SKM-1 (cell line): ENCODE measurements around the gene GLIPR1.
"Not testable (repeated sequence)": the region's sequence is repeated elsewhere in the genome, so short reads cannot be mapped to it uniquely, and the experiment has no call there.

Experiments
- DNase-seq: peaks from one replicate; lab custom pipeline; 2025; ENCODE audit not compliant: unreplicated experiment; lab: John Stamatoyannopoulos, UW

GLIPR1 gene

DNA sequence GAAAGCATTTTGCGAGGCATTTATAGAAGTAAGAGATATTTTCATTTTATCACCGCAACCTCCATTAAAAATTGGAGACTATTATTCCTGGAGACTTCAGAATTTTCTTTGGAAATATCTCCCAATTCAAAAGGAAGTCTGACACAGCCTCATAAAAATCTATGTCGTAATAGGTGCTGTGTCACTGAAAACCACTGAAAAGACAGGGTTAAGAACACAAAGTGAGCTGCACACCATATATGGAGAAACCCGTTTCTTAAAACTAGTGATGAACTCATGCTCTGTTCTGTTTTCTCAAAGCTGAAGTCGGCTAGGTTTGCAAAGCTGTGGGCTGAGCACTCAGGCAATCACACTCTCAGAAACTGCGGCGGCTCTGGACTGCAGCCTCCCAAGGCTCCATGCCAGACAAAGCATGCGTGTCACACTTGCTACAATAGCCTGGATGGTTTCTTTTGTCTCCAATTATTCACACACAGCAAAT, at the start of gene GLIPR1:
Gene GLIPR1 (plus strand): TSS at position 287 of the 481 bp plus-strand sequence. CDS start 126 bp downstream, at position 413.
- DNase-seq: peak; percentile 62

DNA sequence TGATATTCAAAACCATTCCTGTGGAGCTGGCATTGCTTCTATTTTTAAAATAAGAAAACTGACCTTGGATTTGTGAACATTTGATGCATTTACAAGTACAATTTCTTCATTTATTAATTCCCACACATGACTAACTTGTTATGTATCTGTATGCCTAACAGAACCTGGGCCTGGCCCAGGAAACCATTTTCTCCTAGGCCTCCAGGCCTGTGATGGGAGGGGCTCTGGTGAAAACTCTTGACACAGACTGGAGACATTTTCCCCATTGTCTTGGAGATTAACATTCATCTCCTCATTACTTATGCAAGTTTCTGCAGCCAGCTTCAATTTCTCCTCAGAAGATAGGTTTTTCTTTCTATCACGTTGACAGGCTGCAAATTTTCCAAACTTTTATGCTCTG, 47.6 kb upstream of the GLIPR1 start:
- DNase-seq: no peak

- DNase-seq: no peak
Observed at GRCh38 chr12:75437564-75437963, 43.0 kb upstream of the GLIPR1 start.

- no peak for DNase-seq
Observed at GRCh38 chr12:75438059-75438754, 42.3 kb upstream of the GLIPR1 start.

GRCh38 chr12:75439048-75439447, 41.5 kb upstream of the GLIPR1 start:
- DNase-seq: no peak

- no peak for DNase-seq
Observed at GRCh38 chr12:75439930-75440329, 40.6 kb upstream of the GLIPR1 start.

- DNase-seq: not testable (repeated sequence)
Observed at GRCh38 chr12:75441687-75442449, 38.7 kb upstream of the GLIPR1 start.

DNA sequence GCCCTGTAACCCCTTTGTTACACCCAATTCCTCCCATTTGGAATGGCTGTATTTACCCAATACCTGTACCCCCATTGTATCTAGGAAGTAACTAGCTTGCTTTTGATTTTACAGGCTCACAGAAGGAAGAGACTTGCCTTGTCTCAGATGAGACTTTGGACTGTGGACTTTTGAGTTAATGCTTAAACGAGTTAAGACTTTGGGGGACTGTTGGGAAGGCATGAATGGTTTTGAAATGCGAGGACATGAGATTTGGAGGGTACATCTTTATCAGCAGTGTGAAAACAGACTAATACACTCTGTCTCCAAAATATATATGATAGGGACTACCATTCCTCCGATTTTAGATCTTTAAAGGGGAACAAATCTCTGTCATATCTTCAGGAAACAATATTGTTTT, 38.1 kb upstream of the GLIPR1 start:
- not testable (repeated sequence) for DNase-seq

- no peak for DNase-seq
Observed at GRCh38 chr12:75443709-75444108, 36.8 kb upstream of the GLIPR1 start.

- DNase-seq: no peak
Observed at GRCh38 chr12:75444429-75445136, 36.0 kb upstream of the GLIPR1 start.

DNA sequence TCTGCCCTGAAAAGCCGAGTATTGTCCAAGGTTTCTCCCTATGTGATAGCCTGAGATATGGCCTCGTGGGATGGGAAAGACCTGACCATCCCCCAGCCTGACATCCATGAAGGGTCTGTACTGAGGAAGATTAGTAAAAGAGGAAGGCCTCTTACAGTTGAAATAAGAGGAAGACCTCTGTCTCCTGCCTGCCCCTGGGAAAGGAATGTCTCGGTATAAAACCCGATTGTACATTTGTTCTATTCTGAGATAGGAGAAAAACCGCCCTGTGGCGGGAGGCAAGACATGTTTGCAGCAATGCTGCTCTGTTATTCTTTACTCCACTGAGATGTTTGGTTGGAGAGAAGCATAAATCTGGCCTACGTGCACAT, 35.4 kb upstream of the GLIPR1 start:
- not testable (repeated sequence) for DNase-seq

DNA sequence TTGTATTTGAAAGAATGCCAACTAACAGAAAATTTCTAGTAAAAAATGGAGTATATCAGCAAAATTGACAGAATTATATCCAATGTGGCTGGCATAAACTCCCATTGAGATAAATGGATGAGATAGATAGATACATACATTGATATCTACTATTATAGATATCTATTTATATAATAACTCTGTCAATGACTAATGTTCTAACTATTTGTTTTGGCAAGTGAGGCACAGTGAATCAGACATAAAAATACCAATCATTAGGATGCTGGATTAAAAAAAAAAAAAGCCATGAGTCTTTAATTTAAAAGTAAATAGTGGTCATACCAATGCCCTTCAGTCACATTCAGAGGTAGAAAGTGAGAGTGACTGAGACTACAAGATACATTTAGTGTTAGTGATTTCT, 33.7 kb upstream of the GLIPR1 start:
- DNase-seq: no peak

DNA sequence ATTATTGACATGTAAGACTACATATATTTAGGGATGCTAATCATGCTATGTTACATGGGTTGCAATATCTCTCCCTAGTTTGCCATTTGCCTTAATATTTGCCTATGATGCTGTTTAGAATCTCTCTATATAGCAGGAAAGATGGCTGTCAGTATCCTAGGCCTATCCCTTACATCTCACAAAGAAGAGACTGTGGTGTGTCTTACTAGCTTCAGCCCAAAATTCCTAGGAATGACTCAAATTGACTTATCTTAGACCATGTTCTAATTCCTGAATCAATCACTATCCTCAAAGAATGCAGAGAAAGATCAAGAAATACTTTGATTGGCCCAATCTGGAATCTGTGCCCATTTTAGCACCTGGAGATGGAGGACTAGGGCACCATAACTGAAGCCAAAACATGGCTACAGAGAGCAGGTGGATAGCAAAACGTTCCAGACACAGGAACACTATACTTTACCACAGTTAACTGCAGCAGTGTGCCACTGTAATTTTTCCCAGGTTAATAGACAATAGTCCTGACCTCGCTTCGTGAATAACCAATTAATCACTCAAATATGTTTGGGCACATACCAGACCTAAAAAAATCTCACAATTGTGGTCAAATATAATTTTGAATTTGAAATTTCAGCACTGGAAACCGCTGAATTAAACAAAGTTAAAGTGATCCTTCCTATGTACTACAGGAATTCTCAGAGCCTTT, 32.7 kb upstream of the GLIPR1 start:
- no peak for DNase-seq

DNA sequence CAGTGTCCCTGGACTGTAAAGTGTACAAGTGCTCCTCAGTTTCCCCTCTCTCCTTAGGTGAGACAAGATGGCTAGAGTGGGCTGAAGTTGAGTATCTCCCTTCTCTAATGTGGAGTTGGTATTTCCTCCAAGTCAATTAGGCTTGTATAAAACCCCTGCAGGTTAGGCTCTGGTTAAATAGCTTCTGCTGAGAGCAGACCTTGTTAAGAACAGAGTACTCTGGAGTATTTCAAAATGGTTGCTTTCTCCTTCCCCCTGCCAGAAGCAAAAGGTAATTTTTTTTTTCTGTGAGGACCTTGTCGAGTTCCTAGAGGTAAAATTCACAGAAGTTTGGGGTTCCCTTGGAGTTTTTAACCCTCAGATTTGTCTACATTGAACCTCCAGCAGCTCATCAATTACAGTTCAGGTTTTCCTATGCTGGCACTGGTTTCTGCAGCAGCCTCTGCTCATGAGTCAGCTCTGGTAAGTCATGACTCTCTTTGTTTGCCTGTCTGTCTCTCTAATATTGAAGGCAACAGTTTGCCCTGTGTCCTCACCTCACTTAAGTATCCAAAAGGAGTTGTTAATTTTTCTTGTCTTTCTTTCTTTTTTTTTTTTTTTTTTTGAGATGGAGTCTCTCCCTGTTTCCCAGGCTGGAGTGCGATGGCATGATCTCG, 27.8 kb upstream of the GLIPR1 start:
- no peak for DNase-seq

GRCh38 chr12:75455839-75456238, 24.7 kb upstream of the GLIPR1 start:
- DNase-seq: no peak

DNA sequence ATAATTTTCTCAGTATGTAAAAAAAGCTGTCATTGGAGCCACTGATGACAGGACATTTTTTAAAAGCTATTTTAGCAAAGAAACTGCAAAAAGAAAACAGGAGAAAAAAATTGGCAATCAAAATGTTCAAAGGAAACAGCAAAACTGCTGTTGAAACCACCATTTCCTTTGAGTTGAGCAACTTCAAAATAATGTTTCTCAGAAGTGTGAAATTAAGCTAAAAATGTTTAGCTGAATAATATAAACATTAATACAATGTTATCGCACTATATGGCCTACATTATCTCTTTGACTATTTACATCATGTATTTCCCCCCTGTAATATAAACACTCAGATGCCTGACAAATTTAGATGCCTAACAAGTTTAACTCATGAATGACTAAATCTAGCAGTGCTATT, 23.4 kb upstream of the GLIPR1 start:
- DNase-seq: no peak

GRCh38 chr12:75457866-75458265, 22.7 kb upstream of the GLIPR1 start:
- not testable (repeated sequence) for DNase-seq

DNA sequence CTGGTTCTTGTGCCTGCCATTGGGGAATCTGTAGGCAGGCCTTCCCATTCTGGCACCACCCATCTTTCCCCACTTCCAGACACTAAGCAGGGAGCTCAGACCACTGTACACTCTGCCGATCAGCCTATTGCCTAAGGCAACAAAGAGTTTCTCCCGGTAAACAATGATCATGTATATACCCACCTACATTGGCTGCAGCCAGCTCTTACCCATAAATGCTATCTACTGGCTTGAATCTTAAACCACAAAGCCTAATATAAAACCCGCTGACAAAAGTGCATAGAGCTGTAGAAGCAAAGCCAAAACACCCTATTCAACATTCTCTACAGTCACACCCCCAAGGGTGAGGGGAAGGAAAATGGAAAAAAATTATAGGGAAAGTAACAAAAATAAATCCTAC, 20.8 kb upstream of the GLIPR1 start:
- no peak for DNase-seq

GRCh38 chr12:75460204-75460603, 20.4 kb upstream of the GLIPR1 start:
- DNase-seq: no peak
